HG03342 (cell line): ENCODE results near the gene BOLA2B.
A peak's percentile ranks its signal among the peaks of the same experiment; 100 is the strongest.
"Not testable (repeated sequence)": the region's sequence is repeated elsewhere in the genome, so short reads cannot be mapped to it uniquely, and the experiment has no call there.

ENCODE experiments used
- ATAC-seq: cut with Tn5 transposase; IDR thresholded peaks from one replicate; pipeline ENCODE4 v1.9.1; 2021; ENCODE audit warnings: mild to moderate bottlenecking, moderate library complexity; ENCODE audit not compliant: unreplicated experiment

Gene BOLA2B

GRCh38 chr16:30184891-30185682 lies 8.4 kb downstream of the BOLA2B start:
- ATAC-seq: peak; percentile 3

GRCh38 chr16:30184096-30184890 lies 9.2 kb downstream of the BOLA2B start:
- peak; percentile 34 for ATAC-seq

GRCh38 chr16:30183233-30184095 lies 10.0 kb downstream of the BOLA2B start, which contains the start of gene CORO1A:
CORO1A (plus strand) TSS chr16:30183602; CDS start chr16:30185210, 1,608 bp downstream.
- ATAC-seq: peak; percentile 46

- ATAC-seq: no peak
These were observed 12.7 kb downstream of the BOLA2B start for GRCh38 chr16:30180741-30181140.

- ATAC-seq: no peak
These were observed 13.5 kb downstream of the BOLA2B start for GRCh38 chr16:30179931-30180330.

GRCh38 chr16:30179195-30179594 lies 14.3 kb downstream of the BOLA2B start:
- ATAC-seq: no peak

GRCh38 chr16:30176876-30177275 lies 16.6 kb downstream of the BOLA2B start:
- not testable (repeated sequence) for ATAC-seq

GRCh38 chr16:30173054-30173453 lies 20.4 kb downstream of the BOLA2B start:
- no peak for ATAC-seq

GRCh38 chr16:30170145-30170544 lies 23.3 kb downstream of the BOLA2B start:
- ATAC-seq: not testable (repeated sequence)

- ATAC-seq: not testable (repeated sequence)
These were observed 24.1 kb downstream of the BOLA2B start for GRCh38 chr16:30169416-30169815.

- not testable (repeated sequence) for ATAC-seq
These were observed 24.7 kb downstream of the BOLA2B start for GRCh38 chr16:30168746-30169145.

- ATAC-seq: peak; percentile 72
These were observed 27.1 kb downstream of the BOLA2B start for GRCh38 chr16:30166202-30166902.

- no peak for ATAC-seq
These were observed 29.9 kb downstream of the BOLA2B start for GRCh38 chr16:30163538-30163937.

- no peak for ATAC-seq
These were observed 36.3 kb downstream of the BOLA2B start for GRCh38 chr16:30157214-30157613.

- ATAC-seq: no peak
These were observed 38.3 kb downstream of the BOLA2B start for GRCh38 chr16:30155188-30155587.

- ATAC-seq: no peak
These were observed 40.9 kb downstream of the BOLA2B start for GRCh38 chr16:30152517-30152916.

GRCh38 chr16:30151091-30151490 lies 42.4 kb downstream of the BOLA2B start:
- no peak for ATAC-seq

GRCh38 chr16:30149250-30149930 lies 44.1 kb downstream of the BOLA2B start:
- ATAC-seq: no peak

- no peak for ATAC-seq
These were observed 45.5 kb downstream of the BOLA2B start for GRCh38 chr16:30147843-30148510.
